ENCODE data around the gene SPOPL. TPM values are rescaled to one million over a fixed set of nuclear protein-coding genes. Genes with fewer than 3 reads are reported as not detected.

Gene SPOPL
- total and polyA plus RNA-seq, 9 of the 15 experiments (the other 6 are each of a cell fraction or from before 2014, with no cell fraction given) = 0.53 to 6.1 (median 4.1) TPM

GRCh38 chr2:138537170-138537915 is 35.8 kb downstream of the SPOPL start (continued):
- no peak for TF ChIP-seq CUX1 (CRISPR knock-in tag; IDR thresholded peaks at IDR 0.05)
- no peak for TF ChIP-seq ZBED1 (IDR thresholded peaks at IDR 0.05)
- no peak for TF ChIP-seq PATZ1 (CRISPR knock-in tag; IDR thresholded peaks at IDR 0.05; ENCODE audit: borderline replicate concordance)
- peak; percentile 88 for TF ChIP-seq TAL1 (IDR thresholded peaks at IDR 0.05)
- TF ChIP-seq SPI1 (IDR thresholded peaks at IDR 0.05; ENCODE audit: borderline replicate concordance, low read depth, low read length) = no peak
- peak; percentile 45 for TF ChIP-seq NFIC (IDR thresholded peaks at IDR 0.05)
- TF ChIP-seq ATF7 (IDR thresholded peaks at IDR 0.05) = no peak
- no peak for TF ChIP-seq ZNF24 (IDR thresholded peaks at IDR 0.05)
- TF ChIP-seq HMBOX1 (IDR thresholded peaks at IDR 0.05) = peak; percentile 17; the same call in 1 of the 2 replicates
- TF ChIP-seq CC2D1A (IDR thresholded peaks at IDR 0.05) = no peak
- TF ChIP-seq ZNF408 (CRISPR knock-in tag; IDR thresholded peaks at IDR 0.05; ENCODE audit: low read depth) = no peak
- no peak for TF ChIP-seq SMAD2 (IDR thresholded peaks at IDR 0.05; ENCODE audit: low read depth, low read length)
- TF ChIP-seq BHLHE40 (IDR thresholded peaks at IDR 0.05; ENCODE audit: low read length) = 0 out of 2 replicates have a peak, but pooled peaks have one; percentile 20
- TF ChIP-seq MXD1 (CRISPR knock-in tag; IDR thresholded peaks at IDR 0.05; ENCODE audit: borderline replicate concordance, poor library complexity, severe bottlenecking) = no peak
- TF ChIP-seq ELF1 (tag; IDR thresholded peaks at IDR 0.05) = no peak
- 0 out of 4 replicates have a peak, but pooled peaks of 1 of the 2 experiments have one; percentile 14 for TF ChIP-seq MAZ (CRISPR knock-in tag; conservative IDR thresholded peaks at IDR 0.05 in 1 of 2, IDR thresholded peaks at IDR 0.05 in 1 of 2)
- no peak for TF ChIP-seq SNIP1 (IDR thresholded peaks at IDR 0.05; ENCODE audit: low read depth)
- TF ChIP-seq FOXM1 (IDR thresholded peaks at IDR 0.05; ENCODE audit: low read depth) = peak; percentile 38; the same call in 1 of the 2 replicates
- no peak for TF ChIP-seq FOXM1 (CRISPR knock-in tag; IDR thresholded peaks at IDR 0.05; ENCODE audit: low read depth)
- no peak for TF ChIP-seq ZKSCAN8 (CRISPR knock-in tag; IDR thresholded peaks at IDR 0.05)
